Mesenchymal stem cell (in vitro differentiated cells and primary cell): Measurements from ENCODE around the gene ARL15.
"Not testable (repeated sequence)": the region's sequence is repeated elsewhere in the genome, so short reads cannot be mapped to it uniquely, and the experiment has no call there.

Source experiments
- DNase-seq: peaks from one replicate; pipeline ENCODE4 v3.0.0-alpha.2; 2013
- H2AFZ ChIP-seq: one replicate; pipeline ENCODE4 v1.6.1; 2013; ENCODE audit warnings: low read depth, mild to moderate bottlenecking, control low read depth, inconsistent platforms, low read length, moderate library complexity
- H2AK5ac ChIP-seq: 2 replicates; pipeline ENCODE4 v1.6.1; 2013; ENCODE audit warnings: low read length, moderate library complexity, mild to moderate bottlenecking, inconsistent platforms; ENCODE audit not compliant: severe bottlenecking
- H2BK120ac ChIP-seq: one replicate; pipeline ENCODE4 v1.6.1; 2013; ENCODE audit warnings: low read depth, mild to moderate bottlenecking, inconsistent platforms, low read length, moderate library complexity
- H2BK12ac ChIP-seq, 2 experiments: one replicate each; pipeline ENCODE4 v1.6.1; 2013; ENCODE audit warnings: inconsistent platforms in 2 of 2, low read length in 2 of 2, mild to moderate bottlenecking in 2 of 2, moderate library complexity in 2 of 2, control low read depth in 1 of 2
- H2BK15ac ChIP-seq: one replicate; pipeline ENCODE4 v1.6.1; 2013; ENCODE audit warnings: mild to moderate bottlenecking, low read depth, inconsistent platforms; ENCODE audit not compliant: poor library complexity, severe bottlenecking
- H2BK5ac ChIP-seq: 2 replicates; pipeline ENCODE4 v1.6.1; 2013; ENCODE audit warnings: low read depth, mild to moderate bottlenecking, low read length, control low read depth, inconsistent platforms; ENCODE audit not compliant: poor library complexity, severe bottlenecking
- H3K14ac ChIP-seq, 2 experiments: one replicate each; pipeline ENCODE4 v1.6.1; 2013; ENCODE audit warnings: inconsistent platforms in 2 of 2, low read length in 2 of 2, control low read depth in 1 of 2, mild to moderate bottlenecking in 1 of 2, moderate library complexity in 1 of 2
- H3K18ac ChIP-seq, 2 experiments: one replicate each; pipeline ENCODE4 v1.6.1; 2013; ENCODE audit warnings: inconsistent platforms in 2 of 2, low read length in 2 of 2, control low read depth in 1 of 2, low read depth in 1 of 2, mild to moderate bottlenecking in 1 of 2
- H3K23ac ChIP-seq, 2 experiments: one replicate each; pipeline ENCODE4 v1.6.1; 2013; ENCODE audit warnings: inconsistent platforms in 2 of 2, low read length in 2 of 2, mild to moderate bottlenecking in 2 of 2, moderate library complexity in 2 of 2, control low read depth in 1 of 2
- H3K27ac ChIP-seq: 2 replicates; pipeline ENCODE4 v1.5.1; 2013; ENCODE audit warnings: mild to moderate bottlenecking, moderate library complexity, low read length, control low read depth, inconsistent platforms; ENCODE audit not compliant: poor library complexity, severe bottlenecking
- H3K27me3 ChIP-seq, 2 experiments: 2 replicates each; pipeline versions ENCODE4 v1.6.1 to v1.7.0; 2013; ENCODE audit warnings: low read length in 2 of 2, mild to moderate bottlenecking in 2 of 2, moderate library complexity in 2 of 2, control low read depth in 1 of 2, inconsistent platforms in 1 of 2; ENCODE audit not compliant: control insufficient read depth in 1 of 2, insufficient read depth in 1 of 2
- H3K36me3 ChIP-seq, 2 experiments: 2 replicates each; pipeline versions ENCODE4 v1.6.1 to v1.7.0; 2013; ENCODE audit warnings: low read length in 2 of 2, control low read depth in 1 of 2, inconsistent platforms in 1 of 2, low read depth in 1 of 2, mild to moderate bottlenecking in 1 of 2; ENCODE audit not compliant: insufficient read depth in 2 of 2, control insufficient read depth in 1 of 2
- H3K4ac ChIP-seq, 2 experiments: one replicate each; pipeline ENCODE4 v1.6.1; 2013; ENCODE audit warnings: inconsistent platforms in 2 of 2, low read length in 2 of 2, mild to moderate bottlenecking in 2 of 2, moderate library complexity in 2 of 2, control low read depth in 1 of 2, low read depth in 1 of 2
- H3K4me1 ChIP-seq: 2 replicates; pipeline ENCODE4 v1.6.1; 2013; ENCODE audit warnings: low read depth, low read length, control low read depth; ENCODE audit not compliant: control insufficient read depth, insufficient read depth
- H3K4me2 ChIP-seq: 2 replicates; pipeline ENCODE4 v1.6.1; 2013; ENCODE audit warnings: low read length, mild to moderate bottlenecking, inconsistent platforms; ENCODE audit not compliant: poor library complexity, severe bottlenecking
- H3K4me3 ChIP-seq, 2 experiments: 2 replicates each; pipeline versions ENCODE4 v1.5.1 to v1.7.0; 2013; ENCODE audit warnings: low read length in 2 of 2, mild to moderate bottlenecking in 2 of 2, control low read depth in 1 of 2, low read depth in 1 of 2; ENCODE audit not compliant: insufficient read depth in 1 of 2
- H3K79me1 ChIP-seq: replicated peaks from 2 replicates; pipeline ENCODE4 v1.6.1; 2013; ENCODE audit warnings: mild to moderate bottlenecking, control low read depth, low read length, inconsistent platforms; ENCODE audit not compliant: poor library complexity, severe bottlenecking
- H3K9ac ChIP-seq: 2 replicates; pipeline ENCODE4 v1.7.0; 2013; ENCODE audit warnings: mild to moderate bottlenecking, low read length, moderate library complexity
- H3K9me3 ChIP-seq: 2 replicates; pipeline ENCODE4 v1.7.0; 2013; ENCODE audit warnings: mild to moderate bottlenecking, low read length; ENCODE audit not compliant: control insufficient read depth
- H4K8ac ChIP-seq: one replicate; pipeline ENCODE4 v1.6.1; 2013; ENCODE audit warnings: inconsistent platforms, mild to moderate bottlenecking, low read length, moderate library complexity
- H4K91ac ChIP-seq: one replicate; pipeline ENCODE4 v1.6.1; 2013; ENCODE audit warnings: mild to moderate bottlenecking, low read length, inconsistent platforms
- WGBS: methylation state at CpG from one replicate; pipeline ENCODE4 v1.1.7; 2013; ENCODE audit warnings: mixed read lengths; 5-methylcytosine and 5-hydroxymethylcytosine counted together

ARL15 gene

DNA sequence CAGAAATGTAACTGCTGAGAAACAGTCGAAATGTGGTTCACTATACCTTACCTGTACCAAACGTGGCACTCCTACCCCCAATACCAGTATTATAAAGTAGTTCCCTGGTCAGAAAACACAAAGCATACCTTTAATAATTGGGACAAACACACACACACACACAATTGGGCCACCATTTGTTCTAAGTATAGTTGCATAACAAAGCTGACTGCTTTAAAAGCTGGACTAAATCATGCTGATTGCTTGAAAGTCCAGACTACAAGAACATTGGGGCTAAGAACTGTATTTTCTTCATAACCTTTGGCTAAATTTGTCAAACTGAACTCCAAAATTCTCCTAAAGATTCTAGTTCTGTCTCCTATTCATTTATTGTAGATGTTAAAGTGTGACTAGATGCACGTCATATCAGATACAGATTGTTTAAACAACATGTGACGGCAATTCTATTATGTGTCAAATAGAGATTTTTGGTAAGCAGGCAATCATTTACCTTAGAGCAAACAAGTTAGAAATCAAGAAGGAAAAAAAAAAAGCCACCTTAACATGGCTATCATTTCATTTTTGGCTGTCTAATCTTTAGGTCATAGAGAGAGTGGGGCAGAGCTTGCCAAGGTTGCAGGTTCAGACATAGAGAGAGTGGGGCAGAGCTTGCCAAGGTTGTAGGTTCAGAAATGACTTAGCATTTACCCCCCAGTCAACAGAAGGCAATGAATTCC is 265.1 kb downstream of the ARL15 start:
- no peak overlapping the region for H2AK5ac ChIP-seq
- H3K27me3 ChIP-seq: no peaks in the 10 kb centered on the region
- H3K9ac ChIP-seq: no peak overlapping the region
- H2AFZ ChIP-seq: no peak overlapping the region
- no peaks in the 10 kb centered on the region for H3K9me3 ChIP-seq
- no peaks in the 10 kb centered on the region for H3K79me1 ChIP-seq
- H3K4me2 ChIP-seq: no peak overlapping the region
- H3K4me3 ChIP-seq: no peak overlapping the region
- WGBS: 98% methylated on average over 4 of the region's 4 CpGs
- H3K4me1 ChIP-seq: no peaks in the 10 kb centered on the region
- no peaks in the 10 kb centered on the region for H3K36me3 ChIP-seq
- H3K14ac ChIP-seq: no peak overlapping the region
- H3K27ac ChIP-seq: no peak overlapping the region
- DNase-seq: no peak
- no peak overlapping the region for H3K23ac ChIP-seq
- no peak overlapping the region for H2BK12ac ChIP-seq
- no peak overlapping the region for H3K18ac ChIP-seq
- H4K8ac ChIP-seq: no peak overlapping the region
- no peak overlapping the region for H3K4ac ChIP-seq
- no peak overlapping the region for H4K91ac ChIP-seq
- no peak overlapping the region for H2BK120ac ChIP-seq
- no peak overlapping the region for H2BK15ac ChIP-seq
- no peak overlapping the region for H2BK5ac ChIP-seq

DNA sequence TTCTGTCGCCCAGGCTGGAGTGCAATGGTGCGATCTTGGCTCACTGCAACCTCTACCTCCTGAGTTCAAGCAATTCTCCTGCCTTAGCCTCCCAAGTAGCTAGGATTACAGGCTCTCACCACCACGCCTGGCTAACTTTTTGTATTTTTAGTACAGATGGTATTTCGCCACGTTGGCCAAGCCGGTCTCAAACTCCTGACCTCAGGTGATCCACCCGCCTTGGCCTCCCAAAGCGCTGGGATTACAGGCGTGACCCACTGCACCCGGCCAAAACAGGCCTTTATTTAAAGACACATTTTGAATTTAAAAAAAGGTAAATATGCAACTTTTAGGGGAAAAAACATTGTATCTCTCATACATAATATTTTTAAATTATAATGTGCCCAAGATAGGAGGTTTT is 266.1 kb downstream of the ARL15 start:
- not testable (repeated sequence) for H2AFZ ChIP-seq, H3K36me3 ChIP-seq, H3K4me1 ChIP-seq, H3K4me2 ChIP-seq, H3K9ac ChIP-seq, DNase-seq, H2BK120ac ChIP-seq, H3K27me3 ChIP-seq, H3K18ac ChIP-seq, H3K23ac ChIP-seq, H3K14ac ChIP-seq, H4K91ac ChIP-seq, H3K9me3 ChIP-seq, H3K4me3 ChIP-seq, H2AK5ac ChIP-seq, H3K27ac ChIP-seq, H2BK12ac ChIP-seq, H3K79me1 ChIP-seq, H3K4ac ChIP-seq, H2BK15ac ChIP-seq, H4K8ac ChIP-seq, H2BK5ac ChIP-seq
- WGBS: 99% methylated on average over 7 of the region's 10 CpGs

DNA sequence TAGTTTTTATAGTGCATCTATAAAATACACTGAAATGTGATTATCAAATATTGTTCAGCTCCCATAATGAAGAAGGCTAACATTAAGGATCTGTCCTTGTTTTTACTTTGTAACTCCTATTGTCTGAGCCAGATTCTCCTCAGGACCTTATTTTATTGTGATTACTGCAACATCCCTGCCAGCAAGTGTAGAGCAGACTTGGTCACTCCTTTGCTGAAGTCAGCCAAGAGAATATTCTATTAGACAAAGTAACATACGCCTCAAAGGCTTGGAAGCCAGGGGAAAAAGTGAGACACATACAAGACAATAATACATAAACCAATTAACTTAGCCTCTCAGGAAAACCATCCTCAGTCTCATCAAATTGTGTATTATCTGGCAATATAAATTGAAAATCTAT is 269.6 kb downstream of the ARL15 start:
- H2AFZ ChIP-seq: no peak overlapping the region
- WGBS: 100% methylated on average over 1 of the region's 1 CpG
- no peak overlapping the region for H3K18ac ChIP-seq
- no peak overlapping the region for H2BK5ac ChIP-seq
- no peak overlapping the region for H3K4ac ChIP-seq
- no peak overlapping the region for H3K23ac ChIP-seq
- no peak overlapping the region for H3K4me2 ChIP-seq
- DNase-seq: no peak
- no peak overlapping the region for H3K27ac ChIP-seq
- H3K79me1 ChIP-seq: no peaks in the 10 kb centered on the region
- H2BK12ac ChIP-seq: no peak overlapping the region
- H3K27me3 ChIP-seq: no peaks in the 10 kb centered on the region
- H3K4me1 ChIP-seq: no peaks in the 10 kb centered on the region
- no peak overlapping the region for H2AK5ac ChIP-seq
- H3K9ac ChIP-seq: no peak overlapping the region
- H2BK120ac ChIP-seq: no peak overlapping the region
- H3K9me3 ChIP-seq: no peaks in the 10 kb centered on the region
- no peak overlapping the region for H3K4me3 ChIP-seq
- no peaks in the 10 kb centered on the region for H3K36me3 ChIP-seq
- H4K8ac ChIP-seq: no peak overlapping the region
- H3K14ac ChIP-seq: no peak overlapping the region
- H2BK15ac ChIP-seq: no peak overlapping the region
- no peak overlapping the region for H4K91ac ChIP-seq

DNA sequence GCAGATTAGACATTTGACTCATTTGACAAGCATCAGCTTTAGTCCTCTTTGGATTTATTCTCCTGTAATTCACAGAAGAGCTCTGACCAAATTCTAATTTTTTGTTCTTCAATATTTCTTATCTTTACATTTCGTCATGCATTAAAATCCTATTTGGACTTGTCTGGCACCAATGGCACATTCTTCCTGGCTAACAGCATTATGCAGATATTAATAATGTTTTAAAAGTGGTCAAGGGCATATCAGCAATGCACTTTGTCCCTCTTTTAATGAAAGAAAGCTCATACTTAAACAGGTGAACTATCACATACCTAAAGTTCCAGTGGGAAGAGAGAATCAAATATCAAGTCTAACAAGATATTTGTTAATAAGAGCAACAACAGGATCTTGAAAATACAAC is 270.4 kb downstream of the ARL15 start:
- Histone ChIP-seq H3K9me3 (no peaks in the 10 kb centered on the region), H3K18ac (no peak overlapping the region), H3K36me3 (no peaks in the 10 kb centered on the region), H3K14ac (no peak overlapping the region), H2AFZ (no peak overlapping the region), H3K27ac (no peak overlapping the region), H3K4me2 (no peak overlapping the region), H3K4me3 (no peak overlapping the region), H3K23ac (no peak overlapping the region), H2BK15ac (no peak overlapping the region), H3K79me1 (no peaks in the 10 kb centered on the region), H3K4me1 (no peaks in the 10 kb centered on the region), H2AK5ac (no peak overlapping the region), H3K27me3 (no peaks in the 10 kb centered on the region), H4K8ac (no peak overlapping the region), H4K91ac (no peak overlapping the region), H3K9ac (no peak overlapping the region), H2BK12ac (no peak overlapping the region), H2BK5ac (no peak overlapping the region), H3K4ac (no peak overlapping the region), H2BK120ac (no peak overlapping the region)
- 100% methylated on average over 1 of the region's 1 CpG for WGBS
- DNase-seq: no peak
